NCI-H2171 treated with DMSO at 0.1 percent for 48 hours (cell line): ENCODE results near the gene PDE7B.
"Not testable (repeated sequence)": the region's sequence is repeated elsewhere in the genome, so short reads cannot be mapped to it uniquely, and the experiment has no call there.

Experiments used
- DNase-seq: peaks from one replicate; lab custom pipeline; 2025; lab: John Stamatoyannopoulos, UW

Gene PDE7B

GRCh38 chr6:135850882-135851281, 619 bp upstream of the PDE7B start:
- no peak for DNase-seq

- DNase-seq = no peak
These were observed 1.2 kb downstream of the PDE7B start for GRCh38 chr6:135852746-135853145.

GRCh38 chr6:135853227-135853626, 1.7 kb downstream of the PDE7B start:
- no peak for DNase-seq

- no peak for DNase-seq
These were observed 2.5 kb downstream of the PDE7B start for GRCh38 chr6:135853986-135854385.

GRCh38 chr6:135854799-135855198, 3.3 kb downstream of the PDE7B start:
- no peak for DNase-seq

GRCh38 chr6:135858931-135859330, 7.4 kb downstream of the PDE7B start:
- DNase-seq = no peak

GRCh38 chr6:135860361-135860760, 8.9 kb downstream of the PDE7B start:
- no peak for DNase-seq

- no peak for DNase-seq
These were observed 9.7 kb downstream of the PDE7B start for GRCh38 chr6:135861189-135861588.

GRCh38 chr6:135864929-135865328, 13.4 kb downstream of the PDE7B start:
- DNase-seq = not testable (repeated sequence)

- no peak for DNase-seq
These were observed 15.1 kb downstream of the PDE7B start for GRCh38 chr6:135866445-135867123.

GRCh38 chr6:135867332-135867731, 15.8 kb downstream of the PDE7B start:
- no peak for DNase-seq

GRCh38 chr6:135869857-135870256, 18.4 kb downstream of the PDE7B start:
- DNase-seq = no peak

GRCh38 chr6:135870722-135871121, 19.2 kb downstream of the PDE7B start:
- DNase-seq = no peak

GRCh38 chr6:135871296-135871695, 19.8 kb downstream of the PDE7B start:
- no peak for DNase-seq

GRCh38 chr6:135871878-135872277, 20.4 kb downstream of the PDE7B start:
- DNase-seq = no peak

GRCh38 chr6:135875446-135875845, 23.9 kb downstream of the PDE7B start:
- DNase-seq = no peak

GRCh38 chr6:135876058-135876457, 24.6 kb downstream of the PDE7B start:
- no peak for DNase-seq

GRCh38 chr6:135877666-135878065, 26.2 kb downstream of the PDE7B start:
- no peak for DNase-seq

GRCh38 chr6:135880066-135880972, 28.8 kb downstream of the PDE7B start:
- no peak for DNase-seq

- no peak for DNase-seq
These were observed 31.5 kb downstream of the PDE7B start for GRCh38 chr6:135883045-135883444.

GRCh38 chr6:135883536-135883935, 32.0 kb downstream of the PDE7B start:
- DNase-seq = no peak

GRCh38 chr6:135884136-135884535, 32.6 kb downstream of the PDE7B start:
- DNase-seq = no peak

GRCh38 chr6:135887069-135887468, 35.6 kb downstream of the PDE7B start:
- DNase-seq = no peak
